ENCODE data around the gene CPD. TPM values are rescaled to one million over a fixed set of nuclear protein-coding genes. Genes with fewer than 3 reads are reported as not detected.

The CPD gene
- total and polyA plus RNA-seq, 2 of the 13 experiments (the other 11 are each of a cell fraction or from before 2014, with no cell fraction given), result 46.1 to 72.3 TPM

DNA sequence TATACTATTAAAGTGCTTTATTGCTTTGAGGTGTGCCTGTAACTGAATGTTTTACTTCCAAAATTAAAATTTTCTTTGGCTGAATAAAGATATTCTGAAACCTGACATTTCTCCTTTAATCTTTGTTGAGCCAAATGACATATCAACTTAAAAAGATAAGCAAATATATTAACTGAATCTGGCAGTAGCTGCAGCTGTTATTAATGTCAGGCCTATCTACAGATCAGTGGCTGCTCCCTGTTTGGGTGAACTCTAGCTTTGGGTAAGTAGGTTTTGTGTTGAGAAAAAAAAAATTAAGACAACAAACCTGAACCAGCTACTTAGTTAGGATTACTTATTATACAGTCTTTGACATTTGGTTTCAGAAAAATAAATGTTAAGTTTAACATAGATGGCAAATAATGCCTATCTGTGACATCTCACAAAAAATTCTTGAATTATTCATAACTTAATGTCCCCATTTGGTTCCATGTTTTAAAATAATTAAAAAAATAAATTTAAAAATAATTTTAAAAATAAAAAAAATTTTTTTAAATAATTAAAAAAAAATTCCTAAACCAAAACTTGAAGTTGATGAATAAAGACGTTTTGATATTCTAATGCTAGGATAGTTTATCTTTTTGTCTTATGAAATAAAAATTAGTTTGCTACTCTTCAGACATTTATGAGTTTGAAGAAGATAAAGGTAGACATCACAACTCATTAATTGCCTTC is 19.8 kb downstream of the CPD start:
- no peak overlapping the region for H2AFZ ChIP-seq (ENCODE audit: low read length)
- CTCF ChIA-PET (ENCODE audit: low intra/inter-chr PET ratio, low total read pairs), result no interaction called here
- intact Hi-C loops (cut with micrococcal nuclease; ENCODE audit: unreplicated experiment), result no loop called here
- ATAC-seq (no peak), FAIRE-seq (no peak), DNase-seq (ENCODE audit: low spot score) (no peak)
- in situ Hi-C loops (cut with HindIII; ENCODE audit: extremely low pct_ligation_motif_present, low pct_unique_long_range_greater_than_20kb), result no loop called here
- no peak overlapping the region for H3K4me2 ChIP-seq (ENCODE audit: low read depth, low read length)
- TF ChIP-seq, protein P1, sequence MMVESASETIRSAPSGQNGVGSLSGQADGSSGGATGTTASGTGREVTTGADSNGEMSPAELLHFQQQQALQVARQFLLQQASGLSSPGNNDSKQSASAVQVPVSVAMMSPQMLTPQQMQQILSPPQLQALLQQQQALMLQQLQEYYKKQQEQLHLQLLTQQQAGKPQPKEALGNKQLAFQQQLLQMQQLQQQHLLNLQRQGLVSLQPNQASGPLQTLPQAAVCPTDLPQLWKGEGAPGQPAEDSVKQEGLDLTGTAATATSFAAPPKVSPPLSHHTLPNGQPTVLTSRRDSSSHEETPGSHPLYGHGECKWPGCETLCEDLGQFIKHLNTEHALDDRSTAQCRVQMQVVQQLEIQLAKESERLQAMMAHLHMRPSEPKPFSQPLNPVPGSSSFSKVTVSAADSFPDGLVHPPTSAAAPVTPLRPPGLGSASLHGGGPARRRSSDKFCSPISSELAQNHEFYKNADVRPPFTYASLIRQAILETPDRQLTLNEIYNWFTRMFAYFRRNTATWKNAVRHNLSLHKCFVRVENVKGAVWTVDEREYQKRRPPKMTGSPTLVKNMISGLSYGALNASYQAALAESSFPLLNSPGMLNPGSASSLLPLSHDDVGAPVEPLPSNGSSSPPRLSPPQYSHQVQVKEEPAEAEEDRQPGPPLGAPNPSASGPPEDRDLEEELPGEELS (CRISPR knock-in tag; IDR thresholded peaks at IDR 0.05), result no peak
- TF ChIP-seq MED8 (CRISPR knock-in tag; IDR thresholded peaks at IDR 0.05; ENCODE audit: insufficient replicate concordance) (no peak), ZNF430 (CRISPR knock-in tag; IDR thresholded peaks at IDR 0.05) (no peak), ZSCAN30 (CRISPR knock-in tag; IDR thresholded peaks at IDR 0.05) (no peak), NFIC (IDR thresholded peaks at IDR 0.05; ENCODE audit: low read length) (no peak), ZNF260 (CRISPR knock-in tag; IDR thresholded peaks at IDR 0.05; ENCODE audit: borderline replicate concordance, low read depth) (no peak), DNMT3B (CRISPR knock-in tag; conservative IDR thresholded peaks at IDR 0.05) (no peak), ZSCAN12 (CRISPR knock-in tag; IDR thresholded peaks at IDR 0.05) (no peak), FOXJ3 (CRISPR knock-in tag; IDR thresholded peaks at IDR 0.05; ENCODE audit: borderline replicate concordance) (no peak), GZF1 (CRISPR knock-in tag; IDR thresholded peaks at IDR 0.05) (no peak), ZSCAN22 (CRISPR knock-in tag; IDR thresholded peaks at IDR 0.05) (no peak), ZNF235 (CRISPR knock-in tag; IDR thresholded peaks at IDR 0.05; ENCODE audit: borderline replicate concordance) (no peak)
- TF ChIP-seq, protein P2, sequence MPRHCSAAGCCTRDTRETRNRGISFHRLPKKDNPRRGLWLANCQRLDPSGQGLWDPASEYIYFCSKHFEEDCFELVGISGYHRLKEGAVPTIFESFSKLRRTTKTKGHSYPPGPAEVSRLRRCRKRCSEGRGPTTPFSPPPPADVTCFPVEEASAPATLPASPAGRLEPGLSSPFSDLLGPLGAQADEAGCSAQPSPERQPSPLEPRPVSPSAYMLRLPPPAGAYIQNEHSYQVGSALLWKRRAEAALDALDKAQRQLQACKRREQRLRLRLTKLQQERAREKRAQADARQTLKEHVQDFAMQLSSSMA (CRISPR knock-in tag; IDR thresholded peaks at IDR 0.05), result no peak
- TF ChIP-seq, protein P3, sequence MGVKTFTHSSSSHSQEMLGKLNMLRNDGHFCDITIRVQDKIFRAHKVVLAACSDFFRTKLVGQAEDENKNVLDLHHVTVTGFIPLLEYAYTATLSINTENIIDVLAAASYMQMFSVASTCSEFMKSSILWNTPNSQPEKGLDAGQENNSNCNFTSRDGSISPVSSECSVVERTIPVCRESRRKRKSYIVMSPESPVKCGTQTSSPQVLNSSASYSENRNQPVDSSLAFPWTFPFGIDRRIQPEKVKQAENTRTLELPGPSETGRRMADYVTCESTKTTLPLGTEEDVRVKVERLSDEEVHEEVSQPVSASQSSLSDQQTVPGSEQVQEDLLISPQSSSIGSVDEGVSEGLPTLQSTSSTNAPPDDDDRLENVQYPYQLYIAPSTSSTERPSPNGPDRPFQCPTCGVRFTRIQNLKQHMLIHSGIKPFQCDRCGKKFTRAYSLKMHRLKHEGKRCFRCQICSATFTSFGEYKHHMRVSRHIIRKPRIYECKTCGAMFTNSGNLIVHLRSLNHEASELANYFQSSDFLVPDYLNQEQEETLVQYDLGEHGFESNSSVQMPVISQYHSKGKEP (CRISPR knock-in tag; IDR thresholded peaks at IDR 0.05), result no peak
- TF ChIP-seq, protein P4, sequence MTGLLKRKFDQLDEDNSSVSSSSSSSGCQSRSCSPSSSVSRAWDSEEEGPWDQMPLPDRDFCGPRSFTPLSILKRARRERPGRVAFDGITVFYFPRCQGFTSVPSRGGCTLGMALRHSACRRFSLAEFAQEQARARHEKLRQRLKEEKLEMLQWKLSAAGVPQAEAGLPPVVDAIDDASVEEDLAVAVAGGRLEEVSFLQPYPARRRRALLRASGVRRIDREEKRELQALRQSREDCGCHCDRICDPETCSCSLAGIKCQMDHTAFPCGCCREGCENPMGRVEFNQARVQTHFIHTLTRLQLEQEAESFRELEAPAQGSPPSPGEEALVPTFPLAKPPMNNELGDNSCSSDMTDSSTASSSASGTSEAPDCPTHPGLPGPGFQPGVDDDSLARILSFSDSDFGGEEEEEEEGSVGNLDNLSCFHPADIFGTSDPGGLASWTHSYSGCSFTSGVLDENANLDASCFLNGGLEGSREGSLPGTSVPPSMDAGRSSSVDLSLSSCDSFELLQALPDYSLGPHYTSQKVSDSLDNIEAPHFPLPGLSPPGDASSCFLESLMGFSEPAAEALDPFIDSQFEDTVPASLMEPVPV (CRISPR knock-in tag; IDR thresholded peaks at IDR 0.05), result no peak
- H3K4me3 ChIP-seq (replicated peaks in 1 of 3; ENCODE audit: insufficient read depth in 1 of 3, low read depth in 2 of 3, low read length in 3 of 3), result no peak overlapping the region
- peaks cover 1 to 6% of the 10 kb centered on the region in 2 experiments; a peak in 2 of 5 replicates for H3K36me3 ChIP-seq (replicated peaks in 1 of 2; ENCODE audit: control insufficient read depth in 1 of 2, insufficient read depth in 2 of 2, low read length in 2 of 2)
- no peaks in the 10 kb centered on the region for H3K9me3 ChIP-seq (ENCODE audit: low read length)
- peaks cover 40% of the 10 kb centered on the region for H3K4me1 ChIP-seq (ENCODE audit: insufficient read depth, low read length)
- POLR2A ChIA-PET, result no interaction called here
- BruUV-seq (replicated peaks), result no TSS peak
- no peaks in the 10 kb centered on the region for H3K27me3 ChIP-seq (ENCODE audit: control insufficient read depth in 1 of 2, insufficient read depth in 2 of 2, low read length in 2 of 2)
- 0 out of 2 replicates have a peak, but pooled peaks cover 5% of the 10 kb centered on the region for H4K20me1 ChIP-seq (ENCODE audit: insufficient read depth, low read length)
- no peak overlapping the region for H3K9ac ChIP-seq (ENCODE audit: insufficient read depth, low read depth, low read length)
- no peak overlapping the region for H3K27ac ChIP-seq (ENCODE audit: extremely low read length, insufficient read depth, low read length)
- peaks cover 45% of the 10 kb centered on the region for H3K79me2 ChIP-seq (ENCODE audit: insufficient read depth, low read length)
- WGBS (ENCODE audit: low lambda C conversion rate), result 87% methylated on average over 1 of the region's 1 CpG
